ENCODE results near the gene LZTR1. TPM values are rescaled to one million over a fixed set of nuclear protein-coding genes. Genes with fewer than 3 reads are reported as not detected.

Gene LZTR1
- polyA plus RNA-seq, 2 donors = 21.1 to 39.0 TPM

DNA sequence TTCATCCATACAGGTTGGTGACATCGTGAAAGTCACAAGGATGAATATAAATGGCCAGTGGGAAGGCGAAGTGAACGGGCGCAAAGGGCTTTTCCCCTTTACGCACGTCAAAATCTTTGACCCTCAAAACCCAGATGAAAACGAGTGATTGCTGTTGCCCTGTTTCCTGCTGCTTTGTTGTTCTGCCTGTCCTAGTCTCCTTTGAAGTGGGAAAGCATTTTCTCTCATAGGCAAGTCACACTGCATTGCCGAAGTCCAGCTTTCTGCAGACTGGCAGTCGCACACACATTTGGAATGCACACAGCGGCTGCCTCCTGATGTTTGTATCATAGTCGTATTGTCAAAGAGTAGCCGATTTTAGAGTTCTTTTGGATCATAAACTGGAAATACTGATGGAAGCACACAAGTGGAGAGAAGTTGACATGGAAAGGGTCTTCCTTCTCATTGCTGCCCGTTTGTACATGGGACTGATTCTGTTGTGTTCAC, 32.4 kb upstream of the LZTR1 start:
- no peaks in the 10 kb centered on the region for H3K9me3 ChIP-seq (ENCODE audit: control insufficient read depth in 2 of 2, insufficient read depth in 1 of 2, low read depth in 1 of 2, low read length in 1 of 2)
- peak overlapping the region in 1 of 2 donors; percentile 18 for H3K27ac ChIP-seq (ENCODE audit: low read depth in 2 of 2, low read length in 1 of 2)
- no peak overlapping the region for H3K4me3 ChIP-seq (ENCODE audit: low read depth in 1 of 2, low read length in 2 of 2)
- H3K27me3 ChIP-seq (ENCODE audit: control insufficient read depth in 1 of 2, insufficient read depth in 2 of 2, low read length in 2 of 2) = no peaks in the 10 kb centered on the region
- 81 to 87% methylated on average over 13 of the region's 13 CpGs for WGBS, 2 donors
- peaks cover 2 to 17% of the 10 kb centered on the region in 2 donors for H3K4me1 ChIP-seq (ENCODE audit: control insufficient read depth in 2 of 2, insufficient read depth in 2 of 2, low read length in 1 of 2)
- peaks cover 8 to 15% of the 10 kb centered on the region in 2 donors for H3K36me3 ChIP-seq (ENCODE audit: control insufficient read depth in 2 of 2, insufficient read depth in 2 of 2, low read length in 1 of 2)

GRCh38 chr22:20951151-20951931, 30.8 kb upstream of the LZTR1 start:
- H3K27ac ChIP-seq (ENCODE audit: low read depth in 2 of 2, low read length in 1 of 2) = peak overlapping the region; percentile 44 to 77
- peaks cover 8 to 15% of the 10 kb centered on the region in 2 donors for H3K36me3 ChIP-seq (ENCODE audit: control insufficient read depth in 2 of 2, insufficient read depth in 2 of 2, low read length in 1 of 2)
- 59 to 73% methylated on average over 10 of the region's 10 CpGs for WGBS, 2 donors
- no peaks in the 10 kb centered on the region for H3K27me3 ChIP-seq (ENCODE audit: control insufficient read depth in 1 of 2, insufficient read depth in 2 of 2, low read length in 2 of 2)
- peaks cover 2 to 19% of the 10 kb centered on the region in 2 donors for H3K4me1 ChIP-seq (ENCODE audit: control insufficient read depth in 2 of 2, insufficient read depth in 2 of 2, low read length in 1 of 2)
- no peak overlapping the region for H3K4me3 ChIP-seq (ENCODE audit: low read depth in 1 of 2, low read length in 2 of 2)
- no peaks in the 10 kb centered on the region for H3K9me3 ChIP-seq (ENCODE audit: control insufficient read depth in 2 of 2, insufficient read depth in 1 of 2, low read depth in 1 of 2, low read length in 1 of 2)

- peak overlapping the region in 1 of 2 donors; percentile 27 for H3K27ac ChIP-seq (ENCODE audit: low read depth in 2 of 2, low read length in 1 of 2)
Measured at GRCh38 chr22:20951932-20952380, 30.1 kb upstream of the LZTR1 start.

DNA sequence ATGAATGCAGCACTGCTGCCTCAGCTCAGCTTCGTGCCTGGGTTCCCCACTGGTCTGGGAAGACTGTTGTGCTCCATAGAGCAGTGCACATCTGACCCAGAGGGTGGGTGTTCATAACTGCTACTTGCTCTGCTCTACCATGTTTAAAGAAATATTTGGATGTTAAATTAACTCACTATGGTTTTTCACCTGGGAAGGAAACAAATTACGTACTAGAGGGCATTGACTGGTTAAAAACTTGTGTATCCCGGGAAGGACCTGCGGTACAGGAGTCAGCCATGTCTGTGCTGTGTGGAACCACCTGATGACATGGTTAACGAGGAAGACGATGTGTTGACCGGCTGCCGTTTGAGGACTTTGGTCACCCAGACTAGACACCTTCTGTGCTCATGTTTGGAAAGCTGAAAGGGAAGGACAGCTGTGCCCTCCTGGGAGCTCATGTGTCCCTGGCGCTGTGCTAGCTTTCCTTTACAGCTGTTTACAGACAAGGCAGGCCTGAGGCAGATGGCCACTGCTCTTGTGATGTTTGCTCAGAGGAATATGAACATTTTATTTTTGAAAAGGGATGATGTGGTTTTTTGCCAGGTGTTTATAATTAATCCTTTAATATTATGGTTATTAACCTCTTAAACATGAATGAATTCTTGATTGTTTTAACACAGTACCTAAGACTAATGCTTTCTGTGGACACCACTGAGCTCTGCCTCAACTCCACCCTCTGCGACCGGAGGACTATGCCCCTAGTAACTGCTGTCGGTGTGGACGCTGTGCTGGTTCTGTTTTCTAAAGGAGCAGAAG, 29.4 kb upstream of the LZTR1 start:
- H3K27ac ChIP-seq (ENCODE audit: low read depth in 2 of 2, low read length in 1 of 2) = peak overlapping the region in 1 of 2 donors; percentile 20

More at GRCh38 chr22:20951932-20952380, 30.1 kb upstream of the LZTR1 start:
- H3K27me3 ChIP-seq (ENCODE audit: control insufficient read depth in 1 of 2, insufficient read depth in 2 of 2, low read length in 2 of 2) = no peaks in the 10 kb centered on the region
- WGBS, 2 donors = 80 to 89% methylated on average over 8 of the region's 8 CpGs
- no peak overlapping the region for H3K4me3 ChIP-seq (ENCODE audit: low read depth in 1 of 2, low read length in 2 of 2)
- H3K36me3 ChIP-seq (ENCODE audit: control insufficient read depth in 2 of 2, insufficient read depth in 2 of 2, low read length in 1 of 2) = peaks cover 8 to 15% of the 10 kb centered on the region in 2 donors
- H3K4me1 ChIP-seq (ENCODE audit: control insufficient read depth in 2 of 2, insufficient read depth in 2 of 2, low read length in 1 of 2) = peaks cover 2 to 19% of the 10 kb centered on the region in 2 donors
- no peaks in the 10 kb centered on the region for H3K9me3 ChIP-seq (ENCODE audit: control insufficient read depth in 2 of 2, insufficient read depth in 1 of 2, low read depth in 1 of 2, low read length in 1 of 2)

DNA sequence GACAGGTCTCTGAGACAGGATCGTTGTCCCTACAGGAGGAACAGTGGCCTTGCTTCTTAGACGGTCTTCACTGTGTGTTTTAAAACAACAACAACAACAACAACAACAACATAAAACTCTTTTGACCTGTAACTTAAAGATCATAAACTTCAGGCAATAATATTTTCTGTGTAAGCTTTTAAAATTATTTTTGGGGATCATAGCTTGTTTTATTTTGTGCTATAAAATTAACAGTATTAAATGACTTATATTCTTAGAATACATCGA, 28.8 kb upstream of the LZTR1 start:
- H3K36me3 ChIP-seq (ENCODE audit: control insufficient read depth in 2 of 2, insufficient read depth in 2 of 2, low read length in 1 of 2) = peaks cover 8 to 15% of the 10 kb centered on the region in 2 donors
- H3K9me3 ChIP-seq (ENCODE audit: control insufficient read depth in 2 of 2, insufficient read depth in 1 of 2, low read depth in 1 of 2, low read length in 1 of 2) = no peaks in the 10 kb centered on the region
- H3K4me3 ChIP-seq (ENCODE audit: low read depth in 1 of 2, low read length in 2 of 2) = no peak overlapping the region
- peak overlapping the region in 1 of 2 donors; percentile 20 for H3K27ac ChIP-seq (ENCODE audit: low read depth in 2 of 2, low read length in 1 of 2)
- WGBS, 2 donors = 58 to 65% methylated on average over 3 of the region's 3 CpGs
- peaks cover 2 to 26% of the 10 kb centered on the region in 2 donors for H3K4me1 ChIP-seq (ENCODE audit: control insufficient read depth in 2 of 2, insufficient read depth in 2 of 2, low read length in 1 of 2)
- H3K27me3 ChIP-seq (ENCODE audit: control insufficient read depth in 1 of 2, insufficient read depth in 2 of 2, low read length in 2 of 2) = no peaks in the 10 kb centered on the region

More for the DNA sequence above, 29.4 kb upstream of the LZTR1 start:
- 79 to 85% methylated on average over 13 of the region's 13 CpGs for WGBS, 2 donors
- Histone ChIP-seq H3K9me3 (ENCODE audit: control insufficient read depth in 2 of 2, insufficient read depth in 1 of 2, low read depth in 1 of 2, low read length in 1 of 2) (no peaks in the 10 kb centered on the region), H3K4me3 (ENCODE audit: low read depth in 1 of 2, low read length in 2 of 2) (no peak overlapping the region), H3K27me3 (ENCODE audit: control insufficient read depth in 1 of 2, insufficient read depth in 2 of 2, low read length in 2 of 2) (no peaks in the 10 kb centered on the region), H3K4me1 (ENCODE audit: control insufficient read depth in 2 of 2, insufficient read depth in 2 of 2, low read length in 1 of 2) (peaks cover 2 to 22% of the 10 kb centered on the region in 2 donors), H3K36me3 (ENCODE audit: control insufficient read depth in 2 of 2, insufficient read depth in 2 of 2, low read length in 1 of 2) (peaks cover 8 to 15% of the 10 kb centered on the region in 2 donors)

DNA sequence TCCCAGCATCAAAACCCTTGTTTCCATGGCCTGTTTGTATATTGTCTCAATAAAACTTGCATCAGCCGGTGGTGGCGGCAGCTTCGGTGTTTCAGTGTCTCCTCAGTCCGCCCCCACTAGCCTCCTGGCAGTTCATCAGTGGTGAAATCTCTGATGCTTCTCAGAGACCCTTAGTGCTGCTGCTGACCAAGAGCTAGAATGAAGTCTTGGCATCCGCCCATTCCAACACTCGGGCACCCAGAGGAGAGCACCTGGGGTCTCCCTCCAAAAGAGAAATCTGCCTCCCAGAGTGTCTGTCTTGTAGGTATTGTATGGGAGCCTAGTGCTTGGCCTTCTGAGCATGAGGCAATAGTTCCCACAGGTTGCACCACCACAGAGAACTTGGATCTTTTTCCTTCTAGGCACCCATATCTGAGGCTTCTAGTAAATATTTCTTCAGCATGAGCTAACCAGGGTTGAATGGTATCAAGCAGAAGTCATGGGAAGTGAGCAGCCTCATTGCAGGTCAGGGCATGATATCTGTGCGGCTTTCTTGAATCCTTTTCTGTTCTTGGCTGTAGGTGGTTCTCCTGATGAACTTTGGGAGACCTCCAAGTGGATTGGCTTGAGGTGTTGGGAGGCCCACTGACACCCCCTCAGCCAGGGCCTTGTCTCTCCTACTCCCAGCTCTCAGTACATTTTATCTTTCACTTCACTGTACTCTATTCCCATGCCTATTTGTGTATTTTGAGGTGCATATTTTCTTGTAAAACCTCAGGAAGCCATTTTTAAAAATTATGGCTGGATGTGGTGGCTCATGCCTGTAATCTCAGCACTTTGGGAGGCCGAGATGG, 28.2 kb upstream of the LZTR1 start:
- H3K36me3 ChIP-seq (ENCODE audit: control insufficient read depth in 2 of 2, insufficient read depth in 2 of 2, low read length in 1 of 2) = peaks cover 8 to 15% of the 10 kb centered on the region in 2 donors
- peaks cover 2 to 26% of the 10 kb centered on the region in 2 donors for H3K4me1 ChIP-seq (ENCODE audit: control insufficient read depth in 2 of 2, insufficient read depth in 2 of 2, low read length in 1 of 2)
- H3K9me3 ChIP-seq (ENCODE audit: control insufficient read depth in 2 of 2, insufficient read depth in 1 of 2, low read depth in 1 of 2, low read length in 1 of 2) = no peaks in the 10 kb centered on the region

DNA sequence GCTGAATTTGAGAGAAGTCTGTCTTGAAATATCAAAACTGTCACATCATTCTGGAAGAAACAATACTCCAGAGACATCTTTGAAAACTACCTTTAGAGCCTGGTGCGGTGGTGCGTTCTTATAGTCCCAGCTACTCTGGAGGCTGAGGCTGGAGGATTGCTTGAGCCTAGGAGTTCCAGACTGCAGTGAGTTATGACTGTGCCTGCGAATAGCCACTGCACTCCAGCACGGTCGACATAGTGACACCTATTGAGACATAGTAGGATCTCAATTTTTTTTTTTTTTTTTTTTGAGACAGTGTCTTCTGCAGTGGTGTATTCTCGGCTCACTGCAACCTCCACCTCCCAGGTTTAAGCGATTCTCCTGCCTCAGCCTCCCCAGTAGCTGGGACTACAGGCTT, 26.5 kb upstream of the LZTR1 start:
- Histone ChIP-seq H3K27me3 (ENCODE audit: control insufficient read depth in 1 of 2, insufficient read depth in 2 of 2, low read length in 2 of 2) (no peaks in the 10 kb centered on the region), H3K4me1 (ENCODE audit: control insufficient read depth in 2 of 2, insufficient read depth in 2 of 2, low read length in 1 of 2) (peaks cover 2 to 26% of the 10 kb centered on the region in 2 donors), H3K36me3 (ENCODE audit: control insufficient read depth in 2 of 2, insufficient read depth in 2 of 2, low read length in 1 of 2) (peaks cover 8% of the 10 kb centered on the region in 2 donors), H3K4me3 (ENCODE audit: low read depth in 1 of 2, low read length in 2 of 2) (no peak overlapping the region), H3K27ac (ENCODE audit: low read depth in 2 of 2, low read length in 1 of 2) (no peak overlapping the region), H3K9me3 (ENCODE audit: control insufficient read depth in 2 of 2, insufficient read depth in 1 of 2, low read depth in 1 of 2, low read length in 1 of 2) (no peaks in the 10 kb centered on the region)
- 90 to 91% methylated on average over 7 of the region's 7 CpGs for WGBS, 2 donors

More for the DNA sequence above, 28.2 kb upstream of the LZTR1 start:
- WGBS, 2 donors = 63 to 72% methylated on average over 8 of the region's 8 CpGs
- peak overlapping the region; percentile 74 to 87 for H3K27ac ChIP-seq (ENCODE audit: low read depth in 2 of 2, low read length in 1 of 2)
- no peak overlapping the region for H3K4me3 ChIP-seq (ENCODE audit: low read depth in 1 of 2, low read length in 2 of 2)
- H3K27me3 ChIP-seq (ENCODE audit: control insufficient read depth in 1 of 2, insufficient read depth in 2 of 2, low read length in 2 of 2) = no peaks in the 10 kb centered on the region

GRCh38 chr22:20956258-20957101, 25.6 kb upstream of the LZTR1 start:
- Histone ChIP-seq H3K27me3 (ENCODE audit: control insufficient read depth in 1 of 2, insufficient read depth in 2 of 2, low read length in 2 of 2) (no peaks in the 10 kb centered on the region), H3K9me3 (ENCODE audit: control insufficient read depth in 2 of 2, insufficient read depth in 1 of 2, low read depth in 1 of 2, low read length in 1 of 2) (no peaks in the 10 kb centered on the region), H3K4me1 (ENCODE audit: control insufficient read depth in 2 of 2, insufficient read depth in 2 of 2, low read length in 1 of 2) (peaks cover 2 to 22% of the 10 kb centered on the region in 2 donors), H3K36me3 (ENCODE audit: control insufficient read depth in 2 of 2, insufficient read depth in 2 of 2, low read length in 1 of 2) (peaks cover 5 to 8% of the 10 kb centered on the region in 2 donors), H3K27ac (ENCODE audit: low read depth in 2 of 2, low read length in 1 of 2) (peak overlapping the region; percentile 52 to 79), H3K4me3 (ENCODE audit: low read depth in 1 of 2, low read length in 2 of 2) (peak overlapping the region; percentile 54 to 63)
- 35 to 39% methylated on average over 26 to 27 of the region's 27 CpGs for WGBS, 2 donors
